ENCODE measurements around the gene ABCB4. TPM values are rescaled to one million over a fixed set of nuclear protein-coding genes. Genes with fewer than 3 reads are reported as not detected.

The ABCB4 gene
- polyA plus RNA-seq (ENCODE audit: insufficient read length in 3 of 3): 1 to 10 TPM; 2.4 to 3.4 (median 3.3) TPM
- long read RNA-seq, donor 1: 0 reads
- long read RNA-seq, donor 2: 0 reads
- long read RNA-seq, donor 3: 0 reads
- long read RNA-seq, donor 4: 0 reads
- long read RNA-seq, donor 5: 0 reads
- long read RNA-seq, donor 6: 0 reads
- long read RNA-seq, donor 7, partial matches to known transcripts: 0 of 1 reads
- long read RNA-seq, donor 7, other reads (novel, unspliced or antisense): 0 of 1 reads
- long read RNA-seq, donor 8: 0 reads
- long read RNA-seq, donor 9: 0 reads
- long read RNA-seq, donor 10: 0 reads
- long read RNA-seq, donor 11: 0 reads
- long read RNA-seq, donor 12: 0 reads
- long read RNA-seq, donor 13: 0 reads
- long read RNA-seq, donor 14: 0 reads
- long read RNA-seq, donor 15: 0 reads
- long read RNA-seq, donor 16: 0 reads

GRCh38 chr7:87475359-87476178 is at the start of gene ABCB4:
Gene ABCB4 (minus strand): TSS chr7:87475680. CDS start chr7:87475465, 215 bp downstream.
- DNase-seq (ENCODE audit: extremely low read depth in 1 of 11, low read depth in 9 of 11, low spot score in 4 of 11): no peak

GRCh38 chr7:87518735-87519134 is 43.3 kb upstream of the ABCB4 start:
- no peak for DNase-seq (ENCODE audit: extremely low read depth in 1 of 11, low read depth in 9 of 11, low spot score in 4 of 11)

- no peak for DNase-seq (ENCODE audit: extremely low read depth in 1 of 11, low read depth in 9 of 11, low spot score in 4 of 11)
These were observed 42.4 kb upstream of the ABCB4 start for GRCh38 chr7:87517891-87518290.

GRCh38 chr7:87517136-87517815 is 41.8 kb upstream of the ABCB4 start:
- no peak for DNase-seq (ENCODE audit: extremely low read depth in 1 of 11, low read depth in 9 of 11, low spot score in 4 of 11)

- DNase-seq (ENCODE audit: extremely low read depth in 1 of 11, low read depth in 9 of 11, low spot score in 4 of 11): no peak
These were observed 38.4 kb upstream of the ABCB4 start for GRCh38 chr7:87513735-87514335.

- no peak for DNase-seq (ENCODE audit: extremely low read depth in 1 of 11, low read depth in 9 of 11, low spot score in 4 of 11)
These were observed 37.4 kb upstream of the ABCB4 start for GRCh38 chr7:87512906-87513305.

GRCh38 chr7:87511510-87511909 is 36.0 kb upstream of the ABCB4 start:
- no peak for DNase-seq (ENCODE audit: extremely low read depth in 1 of 11, low read depth in 9 of 11, low spot score in 4 of 11)

GRCh38 chr7:87510411-87510875 is 35.0 kb upstream of the ABCB4 start:
- DNase-seq (ENCODE audit: extremely low read depth in 1 of 11, low read depth in 9 of 11, low spot score in 4 of 11): no peak

GRCh38 chr7:87507446-87507845 is 32.0 kb upstream of the ABCB4 start:
- DNase-seq (ENCODE audit: extremely low read depth in 1 of 11, low read depth in 9 of 11, low spot score in 4 of 11): no peak

GRCh38 chr7:87506246-87507180 is 31.0 kb upstream of the ABCB4 start:
- DNase-seq (ENCODE audit: extremely low read depth in 1 of 11, low read depth in 9 of 11, low spot score in 4 of 11): no peak

GRCh38 chr7:87505557-87506245 is 30.2 kb upstream of the ABCB4 start:
- no peak for DNase-seq (ENCODE audit: extremely low read depth in 1 of 11, low read depth in 9 of 11, low spot score in 4 of 11)

GRCh38 chr7:87505122-87505521 is 29.6 kb upstream of the ABCB4 start:
- DNase-seq (ENCODE audit: extremely low read depth in 1 of 11, low read depth in 9 of 11, low spot score in 4 of 11): no peak

GRCh38 chr7:87499494-87499893 is 24.0 kb upstream of the ABCB4 start:
- DNase-seq (ENCODE audit: extremely low read depth in 1 of 11, low read depth in 9 of 11, low spot score in 4 of 11): no peak

GRCh38 chr7:87498893-87499292 is 23.4 kb upstream of the ABCB4 start:
- DNase-seq (ENCODE audit: extremely low read depth in 1 of 11, low read depth in 9 of 11, low spot score in 4 of 11): no peak

- no peak for DNase-seq (ENCODE audit: extremely low read depth in 1 of 11, low read depth in 9 of 11, low spot score in 4 of 11)
These were observed 22.0 kb upstream of the ABCB4 start for GRCh38 chr7:87497482-87497881.

- DNase-seq (ENCODE audit: extremely low read depth in 1 of 11, low read depth in 9 of 11, low spot score in 4 of 11): no peak
These were observed 19.9 kb upstream of the ABCB4 start for GRCh38 chr7:87495366-87495765.

GRCh38 chr7:87494454-87494853 is 19.0 kb upstream of the ABCB4 start:
- DNase-seq (ENCODE audit: extremely low read depth in 1 of 11, low read depth in 9 of 11, low spot score in 4 of 11): no peak

GRCh38 chr7:87483131-87483530 is 7.7 kb upstream of the ABCB4 start:
- no peak for DNase-seq (ENCODE audit: extremely low read depth in 1 of 11, low read depth in 9 of 11, low spot score in 4 of 11)
